GM12875 (cell line): ENCODE results near the gene NCBP2L.

Source experiments
- H3K4me3 ChIP-seq: one replicate; pipeline ENCODE4 v1.5.1; 2011; ENCODE audit warnings: low read depth, low read length, control low read depth
- TF ChIP-seq, protein P1 (sequence below): IDR thresholded peaks from 2 replicates; pipeline ENCODE4 v1.5.1; 2011; ENCODE audit warnings: low read depth, mild to moderate bottlenecking, control low read depth, inconsistent platforms, low read length, moderate library complexity, borderline replicate concordance; ENCODE audit not compliant: insufficient read depth

NCBP2L gene

DNA sequence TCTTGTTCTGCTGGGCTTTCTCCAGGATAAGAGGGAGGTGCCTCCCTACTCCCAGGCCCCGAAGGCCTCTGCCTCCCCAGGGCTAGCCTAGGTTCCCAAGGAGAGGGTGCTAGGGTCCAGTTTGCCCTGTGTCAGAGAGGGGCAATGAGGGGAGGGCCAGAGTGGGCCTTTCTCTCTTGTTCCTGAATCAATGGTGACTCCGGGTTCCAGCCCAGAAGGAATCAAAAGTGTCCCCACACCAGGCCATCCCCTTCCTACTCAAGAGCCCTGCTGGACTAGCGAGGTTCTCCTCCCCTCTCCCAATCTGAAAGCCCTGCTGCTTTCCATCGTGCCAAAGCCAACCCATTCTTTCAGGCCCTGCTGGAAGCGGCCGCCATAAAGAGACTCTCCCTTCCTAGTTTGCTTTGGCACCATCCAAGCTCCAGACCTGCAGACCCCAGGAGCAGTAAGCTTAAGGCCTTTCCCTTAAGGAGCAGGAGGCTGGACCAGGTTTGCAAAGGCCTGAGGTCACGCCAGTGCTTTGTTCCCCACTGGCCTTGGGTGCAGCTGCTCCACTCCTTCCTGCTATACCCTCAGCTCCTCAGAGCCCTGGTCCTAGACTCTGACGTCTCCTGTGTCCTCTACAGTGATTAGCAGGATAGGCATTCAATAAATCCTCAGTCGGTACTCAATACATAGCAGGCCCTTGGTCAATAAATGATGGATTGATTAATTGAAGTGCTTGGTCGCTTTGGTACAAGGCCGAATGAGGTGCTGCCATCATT lies 12.5 kb upstream of the NCBP2L start:
- TF ChIP-seq, protein P1, sequence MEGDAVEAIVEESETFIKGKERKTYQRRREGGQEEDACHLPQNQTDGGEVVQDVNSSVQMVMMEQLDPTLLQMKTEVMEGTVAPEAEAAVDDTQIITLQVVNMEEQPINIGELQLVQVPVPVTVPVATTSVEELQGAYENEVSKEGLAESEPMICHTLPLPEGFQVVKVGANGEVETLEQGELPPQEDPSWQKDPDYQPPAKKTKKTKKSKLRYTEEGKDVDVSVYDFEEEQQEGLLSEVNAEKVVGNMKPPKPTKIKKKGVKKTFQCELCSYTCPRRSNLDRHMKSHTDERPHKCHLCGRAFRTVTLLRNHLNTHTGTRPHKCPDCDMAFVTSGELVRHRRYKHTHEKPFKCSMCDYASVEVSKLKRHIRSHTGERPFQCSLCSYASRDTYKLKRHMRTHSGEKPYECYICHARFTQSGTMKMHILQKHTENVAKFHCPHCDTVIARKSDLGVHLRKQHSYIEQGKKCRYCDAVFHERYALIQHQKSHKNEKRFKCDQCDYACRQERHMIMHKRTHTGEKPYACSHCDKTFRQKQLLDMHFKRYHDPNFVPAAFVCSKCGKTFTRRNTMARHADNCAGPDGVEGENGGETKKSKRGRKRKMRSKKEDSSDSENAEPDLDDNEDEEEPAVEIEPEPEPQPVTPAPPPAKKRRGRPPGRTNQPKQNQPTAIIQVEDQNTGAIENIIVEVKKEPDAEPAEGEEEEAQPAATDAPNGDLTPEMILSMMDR, result no peak
- H3K4me3 ChIP-seq, result no peak overlapping the region

DNA sequence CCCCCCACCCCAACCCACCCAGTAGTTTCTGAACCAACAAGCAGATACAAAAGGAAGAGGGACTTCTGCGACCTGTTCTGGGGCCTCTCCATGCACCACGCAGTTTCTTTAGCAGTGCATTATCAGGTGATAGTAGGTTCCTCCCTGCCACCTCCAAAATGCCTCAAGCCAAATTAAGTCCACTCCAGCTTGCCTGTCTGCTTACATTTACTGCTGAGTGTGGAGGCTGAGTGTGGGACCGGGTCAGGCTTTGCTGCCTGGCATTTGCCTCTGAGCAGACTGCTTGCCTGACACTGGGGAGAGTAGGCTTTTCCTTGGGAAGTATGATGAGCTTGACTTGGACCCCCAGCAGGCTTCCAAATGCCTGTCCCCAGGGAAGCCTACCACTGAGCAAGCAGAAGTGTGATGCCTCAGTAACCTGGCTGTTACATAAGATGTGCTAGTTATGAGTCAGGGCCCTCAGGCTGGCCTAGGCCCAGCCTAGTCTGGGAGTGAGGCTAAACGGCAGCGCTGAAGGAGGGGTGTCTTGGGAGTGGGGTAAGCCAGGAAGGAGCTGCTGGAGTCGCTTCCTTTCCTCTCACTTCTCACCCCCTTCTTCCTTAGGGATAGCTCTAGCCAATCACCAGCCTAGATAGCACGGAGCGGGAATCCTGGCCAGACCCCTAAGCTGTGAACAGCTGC lies 10.9 kb upstream of the NCBP2L start:
- TF ChIP-seq, protein P1, result no peak
- no peak overlapping the region for H3K4me3 ChIP-seq

DNA sequence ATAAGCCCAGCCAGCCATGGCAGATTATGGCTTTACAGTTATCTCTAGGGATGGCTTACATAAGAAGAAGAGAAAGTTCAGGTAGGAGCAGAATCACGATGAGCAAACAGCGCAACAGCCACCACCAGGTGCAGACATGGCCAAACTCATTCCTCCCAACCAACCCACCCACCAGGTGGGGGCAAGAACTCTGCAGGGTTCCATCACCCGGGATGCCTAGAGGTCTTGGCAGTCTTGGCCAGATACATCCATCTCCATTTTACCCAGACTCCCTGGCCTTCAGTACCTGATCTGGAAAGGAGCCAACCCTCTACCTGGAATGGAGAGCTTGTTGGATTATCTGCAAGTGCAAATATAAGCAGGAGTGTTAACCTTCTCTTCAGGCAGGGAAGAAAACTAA lies 9.5 kb upstream of the NCBP2L start:
- H3K4me3 ChIP-seq, result no peak overlapping the region
- TF ChIP-seq, protein P1, result no peak

DNA sequence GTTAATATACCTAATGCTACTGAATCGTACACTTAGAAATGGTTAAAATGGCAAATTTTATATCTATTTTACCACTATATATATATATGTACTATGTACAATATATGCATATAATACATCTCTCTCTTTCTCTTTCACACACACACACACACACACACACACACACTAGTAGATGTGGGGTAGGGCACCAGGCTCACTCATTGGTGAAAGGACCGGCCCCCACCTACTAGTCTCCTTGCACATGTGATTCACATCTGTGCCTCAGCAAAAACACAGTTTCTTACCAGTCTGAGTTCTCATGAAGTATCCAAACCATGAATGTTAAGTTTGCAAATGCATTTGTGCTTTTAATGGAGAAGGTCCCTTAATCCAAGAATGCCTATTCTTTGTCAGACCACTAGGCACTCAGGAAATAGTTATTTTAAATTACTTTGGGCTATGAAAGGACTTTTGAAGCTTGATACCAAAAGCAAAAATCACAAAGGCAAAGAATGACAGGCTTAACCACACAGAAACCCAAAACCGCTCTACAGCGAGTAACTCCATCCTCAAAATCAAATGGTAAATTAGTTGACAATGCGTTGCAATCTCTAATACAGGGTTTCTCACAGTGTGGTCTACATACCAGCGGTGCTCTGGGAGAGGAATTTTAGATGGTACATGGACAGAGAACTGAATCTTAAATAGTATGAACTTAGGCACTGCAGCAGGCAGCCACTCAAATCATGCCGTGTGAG lies 7.8 kb upstream of the NCBP2L start:
- TF ChIP-seq, protein P1, result no peak
- no peak overlapping the region for H3K4me3 ChIP-seq

DNA sequence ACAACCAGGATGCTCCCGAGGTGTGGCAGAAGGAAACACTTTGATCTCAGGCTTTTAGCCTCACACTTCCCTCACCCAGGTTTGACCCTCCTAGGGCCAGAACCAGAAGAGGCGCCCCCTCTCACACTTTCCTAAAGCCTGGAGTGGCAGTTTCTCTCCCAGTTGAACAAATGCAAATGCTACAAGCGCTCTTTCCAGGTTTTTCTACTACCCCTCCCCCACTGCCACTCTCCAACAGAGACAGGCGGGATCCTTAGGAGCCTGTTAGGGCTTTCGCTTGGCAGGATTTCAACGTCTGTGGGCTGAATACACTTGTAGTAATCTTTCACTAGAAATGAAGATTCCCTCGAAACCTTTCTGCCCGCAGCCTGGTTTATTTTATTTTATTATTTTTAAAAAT lies 4.3 kb upstream of the NCBP2L start:
- TF ChIP-seq, protein P1, result no peak
- no peak overlapping the region for H3K4me3 ChIP-seq

DNA sequence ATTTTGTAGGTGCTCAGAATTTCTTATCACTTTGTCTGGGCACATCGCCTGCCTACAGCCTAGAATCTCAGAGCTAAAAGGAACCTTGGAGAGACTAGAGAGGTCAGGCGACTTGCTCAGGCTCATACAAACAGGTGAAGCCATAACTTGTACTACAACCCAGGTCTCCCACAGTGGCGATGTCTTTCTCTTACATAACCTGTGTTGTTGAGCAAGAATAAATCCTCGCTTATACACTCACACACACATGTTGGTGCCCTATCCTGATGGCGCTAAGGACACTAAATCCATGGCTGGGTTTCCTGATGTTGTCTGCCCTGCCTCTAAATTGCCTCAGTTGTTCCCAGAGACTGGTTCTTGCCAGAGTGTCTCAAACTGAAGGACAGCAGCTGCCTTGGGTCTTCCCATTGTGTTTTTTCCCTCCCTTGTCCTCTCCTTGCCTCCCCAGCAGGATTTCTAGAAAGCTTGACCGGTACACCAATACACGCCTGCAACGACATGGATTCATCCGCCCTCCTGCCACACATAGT lies 3.6 kb upstream of the NCBP2L start:
- no peak overlapping the region for H3K4me3 ChIP-seq
- TF ChIP-seq, protein P1, result no peak
